ENCODE data around the gene MST1. TPM values are rescaled to one million over a fixed set of nuclear protein-coding genes. Genes with fewer than 3 reads are reported as not detected.
A peak's percentile ranks its signal among the peaks of the same experiment; 100 is the strongest.

The MST1 gene
- total RNA-seq, 1 experiment from 2014 or later: 1.7 TPM

DNA sequence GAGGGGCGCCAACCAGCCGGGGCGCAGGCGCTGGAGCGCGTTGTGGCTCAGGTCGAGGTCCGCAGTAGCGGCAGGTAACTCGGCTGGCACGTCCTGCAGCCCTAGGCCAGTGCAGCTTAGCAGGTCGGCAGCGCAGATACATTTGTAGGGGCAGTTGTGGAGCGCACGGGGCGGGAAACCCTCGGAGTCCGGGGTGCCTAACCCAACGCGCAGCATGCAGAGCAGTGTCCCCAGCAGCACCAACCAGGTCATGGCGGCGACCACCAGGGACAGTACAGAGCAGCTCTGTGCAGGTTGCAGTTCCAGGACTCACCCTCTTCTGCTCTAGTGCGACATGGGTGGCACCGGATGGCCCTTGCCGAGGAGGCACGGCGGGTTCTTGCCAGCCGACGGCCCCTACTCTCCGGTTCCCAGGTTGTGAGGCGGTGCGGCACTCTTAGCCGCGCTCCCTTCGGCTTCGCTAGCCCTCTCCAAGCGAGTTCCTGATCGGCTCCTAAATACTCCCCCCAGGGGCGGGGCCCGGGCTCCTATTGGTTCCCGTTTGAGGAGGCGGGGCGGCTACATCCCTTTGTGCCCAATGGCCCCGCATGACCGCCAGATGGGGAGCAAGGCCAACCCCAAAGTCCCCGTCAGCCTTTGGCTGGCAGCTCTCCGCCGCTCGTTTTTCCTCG is 30.1 kb upstream of the MST1 start, which contains the start of gene AMIGO3:
Gene AMIGO3, minus strand, starts transcription at position 471 of the 671 bp plus-strand sequence. Its CDS starts 219 bp downstream, at position 252.
- DNase-seq (peak; percentile 92), ATAC-seq (peak; percentile 61)
- Histone ChIP-seq H3K4me2 (ENCODE audit: low read length) (peak within 1 kb of the TSS; percentile 77), H3K4me1 (ENCODE audit: insufficient read depth, low read length) (peaks cover 15% of the 10 kb centered on the region), H3K9me3 (ENCODE audit: low read length) (no peaks in the 10 kb centered on the region), H3K79me2 (ENCODE audit: low read length) (peaks cover 17% of the 10 kb centered on the region), H3K9me2 (replicated peaks; ENCODE audit: low read length) (no peaks in the 10 kb centered on the region), H3K27me3 (ENCODE audit: low read length) (no peaks in the 10 kb centered on the region), H2AFZ (ENCODE audit: low read length) (no peak within 1 kb of the TSS), H3K9ac (ENCODE audit: low read length) (no peak within 1 kb of the TSS), H3F3A (ENCODE audit: low read length, unreplicated experiment) (no peaks in the 10 kb centered on the region), H4K20me1 (ENCODE audit: low read length) (no peaks in the 10 kb centered on the region), H3K27ac (ENCODE audit: low read length) (no peak within 1 kb of the TSS), H3K4me3 (ENCODE audit: low read length) (peak within 1 kb of the TSS; percentile 54; the same call in 1 of the 2 replicates), H3K36me3 (ENCODE audit: low read depth, low read length) (peaks cover 14% of the 10 kb centered on the region)
- ChIA-PET POLR2A (ENCODE audit: unreplicated experiment) (no interaction called here), CTCF (interaction anchor here (0.6 to 1.6 kb wide), 2 partner anchors 54 to 120 kb away, joined by 6 to 14 read pairs; no protein-coding TSS in a partner anchor)
- TF ChIP-seq CTCF (conservative IDR thresholded peaks at IDR 0.05; ENCODE audit: low read depth, low read length) (peak; percentile 50), EZH2 (IDR thresholded peaks at IDR 0.05; ENCODE audit: low read length, unreplicated experiment) (no peak)
- intact Hi-C loops (cut with micrococcal nuclease): loop anchor here (1.0 kb wide), 1 partner anchor 120 kb away; no protein-coding TSS in a partner anchor
- BruUV-seq (replicated peaks): no TSS peak

DNA sequence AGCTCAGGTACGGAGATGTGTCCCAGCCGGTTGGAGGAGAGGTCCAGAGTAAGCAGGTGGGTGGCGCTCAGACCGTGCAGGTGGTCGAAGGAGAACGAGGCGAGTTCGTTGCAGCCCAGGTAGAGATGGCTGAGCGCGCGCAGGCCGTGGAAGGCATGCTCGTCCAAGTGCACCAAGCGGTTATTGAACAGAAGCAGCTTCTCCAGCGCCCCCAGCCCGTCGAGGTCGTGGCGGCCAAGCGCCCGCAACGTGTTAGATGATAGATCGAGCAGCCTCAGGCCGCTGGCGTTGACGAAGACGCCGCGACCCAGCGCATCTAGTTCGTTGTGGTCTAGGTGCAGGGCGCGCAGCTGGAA is 29.6 kb upstream of the MST1 start:
- H3K9me3 ChIP-seq (ENCODE audit: low read length): no peaks in the 10 kb centered on the region
- H3K27ac ChIP-seq (ENCODE audit: low read length): no peak overlapping the region
- H3K36me3 ChIP-seq (ENCODE audit: low read depth, low read length): peaks cover 14% of the 10 kb centered on the region
- no peaks in the 10 kb centered on the region for H3F3A ChIP-seq (ENCODE audit: low read length, unreplicated experiment)
- H3K4me3 ChIP-seq (ENCODE audit: low read length): peak overlapping the region; percentile 54; the same call in 1 of the 2 replicates
- intact Hi-C loops (cut with micrococcal nuclease): loop anchor here (1.0 kb wide), 1 partner anchor 120 kb away; no protein-coding TSS in a partner anchor
- DNase-seq (no peak), ATAC-seq (no peak)
- H3K4me1 ChIP-seq (ENCODE audit: insufficient read depth, low read length): peaks cover 12% of the 10 kb centered on the region
- H2AFZ ChIP-seq (ENCODE audit: low read length): no peak overlapping the region
- H3K9ac ChIP-seq (ENCODE audit: low read length): no peak overlapping the region
- H3K9me2 ChIP-seq (replicated peaks; ENCODE audit: low read length): no peaks in the 10 kb centered on the region
- CTCF ChIA-PET: interaction anchor here (1.6 kb wide), 1 partner anchor 120 kb away, joined by 6 read pairs; no protein-coding TSS in a partner anchor
- no peaks in the 10 kb centered on the region for H3K27me3 ChIP-seq (ENCODE audit: low read length)
- peak overlapping the region; percentile 77 for H3K4me2 ChIP-seq (ENCODE audit: low read length)
- TF ChIP-seq EZH2 (IDR thresholded peaks at IDR 0.05; ENCODE audit: low read length, unreplicated experiment) (no peak), EZH2phosphoT487 (IDR thresholded peaks at IDR 0.05; ENCODE audit: borderline replicate concordance, low read length) (no peak), CTCF (conservative IDR thresholded peaks at IDR 0.05; ENCODE audit: low read depth, low read length) (no peak)
- BruUV-seq (replicated peaks): no TSS peak
- H3K79me2 ChIP-seq (ENCODE audit: low read length): peaks cover 17% of the 10 kb centered on the region
- POLR2A ChIA-PET (ENCODE audit: unreplicated experiment): no interaction called here
- H4K20me1 ChIP-seq (ENCODE audit: low read length): no peaks in the 10 kb centered on the region
